Natural killer cell (primary cell): ENCODE results near the gene CPSF7. TPM values are rescaled to one million over a fixed set of nuclear protein-coding genes. Genes with fewer than 3 reads are reported as not detected.

ENCODE experiments used
- ATAC-seq, 3 donors: fragments of 150-1000 bp in 2 of 3; fragments of 200-7000 bp in 1 of 3; cut with Tn5 transposase; 1 replicate in 1 of 3; 2 replicates in 2 of 3; pipeline ENCODE4 v1.10.0; 2021; ENCODE audit warnings: mild to moderate bottlenecking in 2 of 3, moderate library complexity in 2 of 3
- DNase-seq, 2 donors: peaks; one replicate each; pipeline versions ENCODE4 v3.0.0 to v3.0.0-alpha.2; 2013 to 2021; ENCODE audit warnings: mixed read lengths in 1 of 2
- H3K27ac ChIP-seq: one replicate; pipeline ENCODE4 v1.5.1; 2013; ENCODE audit warnings: mild to moderate bottlenecking, low read length
- H3K27me3 ChIP-seq: one replicate; pipeline ENCODE4 v1.6.1; 2013; ENCODE audit warnings: low read length; ENCODE audit not compliant: control insufficient read depth, insufficient read depth
- H3K36me3 ChIP-seq: one replicate; pipeline ENCODE4 v1.6.1; 2013; ENCODE audit warnings: low read length; ENCODE audit not compliant: control insufficient read depth, insufficient read depth
- H3K4me1 ChIP-seq: one replicate; pipeline ENCODE4 v1.6.1; 2013; ENCODE audit warnings: low read length; ENCODE audit not compliant: control insufficient read depth, insufficient read depth
- H3K4me3 ChIP-seq: one replicate; pipeline ENCODE4 v1.5.1; 2013; ENCODE audit warnings: low read length
- H3K9me3 ChIP-seq: one replicate; pipeline ENCODE4 v1.6.1; 2013; ENCODE audit warnings: low read length; ENCODE audit not compliant: control insufficient read depth, insufficient read depth
- H3K27ac Mint-ChIP-seq, 2 donors: one replicate each; pipeline ENCODE4 v1.8.0; 2022; ENCODE audit warnings: mild to moderate bottlenecking in 2 of 2, mixed read lengths in 2 of 2, moderate library complexity in 1 of 2
- H3K27me3 Mint-ChIP-seq, 2 donors: one replicate each; pipeline ENCODE4 v1.8.0; 2022; ENCODE audit warnings: low read depth in 2 of 2, mixed read lengths in 2 of 2
- H3K36me3 Mint-ChIP-seq: one replicate; pipeline ENCODE4 v1.8.0; 2022; ENCODE audit warnings: mixed read lengths
- H3K4me1 Mint-ChIP-seq, 2 donors: one replicate each; pipeline ENCODE4 v1.8.0; 2022; ENCODE audit warnings: mixed read lengths in 2 of 2
- H3K4me3 Mint-ChIP-seq: one replicate; pipeline ENCODE4 v1.8.0; 2022; ENCODE audit warnings: mild to moderate bottlenecking, moderate library complexity, mixed read lengths
- H3K9me3 Mint-ChIP-seq, 2 donors: one replicate each; pipeline ENCODE4 v1.8.0; 2022; ENCODE audit warnings: mixed read lengths in 2 of 2
- CTCF ChIP-seq: fragments of 200-600 bp; IDR thresholded peaks from one replicate; pipeline ENCODE4 v1.8.0; 2022; ENCODE audit warnings: antibody characterized with exemption
- WGBS: methylation state at CpG from one replicate; pipeline ENCODE4 v1.1.7; 2013; ENCODE audit warnings: missing lambda C conversion rate; ENCODE audit not compliant: insufficient coverage; 5-methylcytosine and 5-hydroxymethylcytosine counted together
- intact Hi-C: fragments of 100-400 bp; cut with micrococcal nuclease; formaldehyde crosslinking; loops from one replicate; pipeline ENCODE4 v1.14.2; 2022
- total RNA-seq, 4 donors: library from RNA; stranded (reverse); fragments of 120-200 nt in 1 of 4; gene quantifications; one replicate each; pipeline versions ENCODE4 v1.2.3 to v1.2.4, GENCODE V29; 2013 to 2022

The CPSF7 gene
- total RNA-seq, 3 donors from 2014 or later (not counting 1 experiment from before 2014, with no cell fraction given): 99.5 to 120 (median 104) TPM

DNA sequence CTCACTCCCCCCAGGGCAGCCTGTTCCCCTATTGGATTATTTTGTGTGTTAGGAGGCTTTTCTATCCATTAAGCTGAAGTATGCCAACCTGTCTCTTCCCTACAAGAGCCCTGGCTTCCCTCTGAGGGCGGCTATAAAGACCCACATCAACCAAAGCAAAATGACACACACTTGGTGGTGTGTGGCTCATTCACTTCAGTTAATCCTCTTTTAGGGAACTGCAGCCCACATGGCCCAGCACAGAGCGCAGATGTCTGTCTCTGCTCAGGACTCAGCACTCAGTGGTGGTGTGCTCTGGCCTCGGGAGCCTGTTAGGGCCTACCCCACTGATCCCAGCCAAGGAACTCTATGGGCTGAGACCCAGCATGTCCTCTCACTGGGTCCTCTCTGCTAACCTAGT is 46.6 kb upstream of the CPSF7 start:
- no peaks in the 10 kb centered on the region for H3K36me3 Mint-ChIP-seq
- intact Hi-C loops: loop anchor here (2.0 to 5.0 kb wide), 2 partner anchors 162 to 256 kb away; no protein-coding TSS in a partner anchor
- peaks cover 0 to 3% of the 10 kb centered on the region in 2 donors for H3K27me3 Mint-ChIP-seq
- DNase-seq (no peak), ATAC-seq (no peak)
- Histone ChIP-seq H3K9me3 (no peaks in the 10 kb centered on the region), H3K27ac (no peak overlapping the region), H3K27me3 (no peaks in the 10 kb centered on the region), H3K4me3 (no peak overlapping the region), H3K36me3 (peaks cover 7% of the 10 kb centered on the region), H3K4me1 (peaks cover 8% of the 10 kb centered on the region)
- peaks cover 0 to 6% of the 10 kb centered on the region in 2 donors for H3K4me1 Mint-ChIP-seq
- 96% methylated on average over 3 of the region's 3 CpGs for WGBS
- no peaks in the 10 kb centered on the region for H3K9me3 Mint-ChIP-seq
- no peak for TF ChIP-seq CTCF
- H3K27ac Mint-ChIP-seq: no peak overlapping the region
- no peak overlapping the region for H3K4me3 Mint-ChIP-seq

- Histone ChIP-seq H3K4me3 (no peak overlapping the region), H3K9me3 (no peaks in the 10 kb centered on the region), H3K27ac (no peak overlapping the region), H3K27me3 (no peaks in the 10 kb centered on the region), H3K4me1 (peaks cover 8% of the 10 kb centered on the region), H3K36me3 (peaks cover 12% of the 10 kb centered on the region)
- TF ChIP-seq CTCF: no peak
- intact Hi-C loops: loop anchor here (5.0 kb wide), 1 partner anchor 257 kb away; no protein-coding TSS in a partner anchor
- H3K36me3 Mint-ChIP-seq: no peaks in the 10 kb centered on the region
- peaks cover 0 to 6% of the 10 kb centered on the region in 2 donors for H3K4me1 Mint-ChIP-seq
- DNase-seq: no peak
- no peak overlapping the region for H3K27ac Mint-ChIP-seq
- H3K27me3 Mint-ChIP-seq: peaks cover 0 to 1% of the 10 kb centered on the region in 2 donors
- ATAC-seq: no peak
- no peaks in the 10 kb centered on the region for H3K9me3 Mint-ChIP-seq
- H3K4me3 Mint-ChIP-seq: no peak overlapping the region
- WGBS: 100% methylated on average over 1 of the region's 1 CpG
Measured at GRCh38 chr11:61475433-61475832, 45.7 kb upstream of the CPSF7 start.

- peaks cover 8% of the 10 kb centered on the region for H3K4me1 ChIP-seq
- H3K27ac ChIP-seq: no peak overlapping the region
- Mint-ChIP-seq H3K4me3 (no peak overlapping the region), H3K4me1 (peaks cover 0 to 6% of the 10 kb centered on the region in 2 donors), H3K36me3 (no peaks in the 10 kb centered on the region), H3K9me3 (no peaks in the 10 kb centered on the region), H3K27me3 (no peaks in the 10 kb centered on the region), H3K27ac (no peak overlapping the region)
- no peaks in the 10 kb centered on the region for H3K27me3 ChIP-seq
- TF ChIP-seq CTCF: no peak
- no peak for DNase-seq
- intact Hi-C loops: no loop called here
- 95% methylated on average over 6 of the region's 6 CpGs for WGBS
- H3K9me3 ChIP-seq: no peaks in the 10 kb centered on the region
- no peak overlapping the region for H3K4me3 ChIP-seq
- H3K36me3 ChIP-seq: peaks cover 12% of the 10 kb centered on the region
- no peak for ATAC-seq
Measured at GRCh38 chr11:61474013-61474643, 44.4 kb upstream of the CPSF7 start.
